HL-60 (cell line): ENCODE results near the gene AQP12B.

Experiments used
- DNase-seq, 2 experiments: peaks; one replicate each; pipeline ENCODE4 v3.0.0-alpha.2; 2010 to 2020; ENCODE audit warnings: low read depth in 1 of 2, low spot score in 1 of 2
- H3K27ac ChIP-seq: fragments of 250-450 bp; sonication (Bioruptor Pico); replicated peaks from 2 replicates; pipeline ENCODE4 v1.5.1; 2020; ENCODE audit warnings: mild to moderate bottlenecking, moderate library complexity
- H3K27me3 ChIP-seq: fragments of 250-450 bp; sonication (Bioruptor Pico); 2 replicates; pipeline ENCODE4 v1.5.1; 2021; ENCODE audit warnings: mild to moderate bottlenecking, moderate library complexity; ENCODE audit not compliant: insufficient read depth, poor library complexity, severe bottlenecking
- H3K4me3 ChIP-seq: replicated peaks from 2 replicates; pipeline ENCODE4 v1.5.1; 2011; ENCODE audit warnings: mild to moderate bottlenecking, control low read depth, low read length; ENCODE audit not compliant: insufficient read depth
- GABPA ChIP-seq: IDR thresholded peaks from 2 replicates; pipeline ENCODE4 v1.6.1; 2012; ENCODE audit warnings: low read depth
- POLR2AphosphoS5 ChIP-seq: IDR thresholded peaks from 2 replicates; pipeline ENCODE4 v1.6.1; 2012; ENCODE audit warnings: low read depth
- SPI1 ChIP-seq: IDR thresholded peaks from 2 replicates; pipeline ENCODE4 v1.6.1; 2012; ENCODE audit warnings: low read depth, mild to moderate bottlenecking, borderline replicate concordance
- TF ChIP-seq, protein P1 (sequence below): IDR thresholded peaks from one replicate; pipeline ENCODE4 v1.5.1; 2011; ENCODE audit warnings: low read length, control low read depth, inconsistent platforms; ENCODE audit not compliant: insufficient read depth
- TF ChIP-seq, protein P2 (sequence below): IDR thresholded peaks from 2 replicates; pipeline ENCODE4 v1.6.1; 2012; ENCODE audit warnings: low read depth; ENCODE audit not compliant: insufficient replicate concordance

The AQP12B gene

GRCh38 chr2:240672701-240673190 is 9.9 kb downstream of the AQP12B start:
- H3K27me3 ChIP-seq, result peaks cover 7% of the 10 kb centered on the region
- no peak overlapping the region for H3K4me3 ChIP-seq
- no peak overlapping the region for H3K27ac ChIP-seq
- TF ChIP-seq POLR2AphosphoS5, result no peak
- TF ChIP-seq, protein P1, sequence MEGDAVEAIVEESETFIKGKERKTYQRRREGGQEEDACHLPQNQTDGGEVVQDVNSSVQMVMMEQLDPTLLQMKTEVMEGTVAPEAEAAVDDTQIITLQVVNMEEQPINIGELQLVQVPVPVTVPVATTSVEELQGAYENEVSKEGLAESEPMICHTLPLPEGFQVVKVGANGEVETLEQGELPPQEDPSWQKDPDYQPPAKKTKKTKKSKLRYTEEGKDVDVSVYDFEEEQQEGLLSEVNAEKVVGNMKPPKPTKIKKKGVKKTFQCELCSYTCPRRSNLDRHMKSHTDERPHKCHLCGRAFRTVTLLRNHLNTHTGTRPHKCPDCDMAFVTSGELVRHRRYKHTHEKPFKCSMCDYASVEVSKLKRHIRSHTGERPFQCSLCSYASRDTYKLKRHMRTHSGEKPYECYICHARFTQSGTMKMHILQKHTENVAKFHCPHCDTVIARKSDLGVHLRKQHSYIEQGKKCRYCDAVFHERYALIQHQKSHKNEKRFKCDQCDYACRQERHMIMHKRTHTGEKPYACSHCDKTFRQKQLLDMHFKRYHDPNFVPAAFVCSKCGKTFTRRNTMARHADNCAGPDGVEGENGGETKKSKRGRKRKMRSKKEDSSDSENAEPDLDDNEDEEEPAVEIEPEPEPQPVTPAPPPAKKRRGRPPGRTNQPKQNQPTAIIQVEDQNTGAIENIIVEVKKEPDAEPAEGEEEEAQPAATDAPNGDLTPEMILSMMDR, result no peak
- TF ChIP-seq GABPA, result no peak
- no peak for DNase-seq

DNA sequence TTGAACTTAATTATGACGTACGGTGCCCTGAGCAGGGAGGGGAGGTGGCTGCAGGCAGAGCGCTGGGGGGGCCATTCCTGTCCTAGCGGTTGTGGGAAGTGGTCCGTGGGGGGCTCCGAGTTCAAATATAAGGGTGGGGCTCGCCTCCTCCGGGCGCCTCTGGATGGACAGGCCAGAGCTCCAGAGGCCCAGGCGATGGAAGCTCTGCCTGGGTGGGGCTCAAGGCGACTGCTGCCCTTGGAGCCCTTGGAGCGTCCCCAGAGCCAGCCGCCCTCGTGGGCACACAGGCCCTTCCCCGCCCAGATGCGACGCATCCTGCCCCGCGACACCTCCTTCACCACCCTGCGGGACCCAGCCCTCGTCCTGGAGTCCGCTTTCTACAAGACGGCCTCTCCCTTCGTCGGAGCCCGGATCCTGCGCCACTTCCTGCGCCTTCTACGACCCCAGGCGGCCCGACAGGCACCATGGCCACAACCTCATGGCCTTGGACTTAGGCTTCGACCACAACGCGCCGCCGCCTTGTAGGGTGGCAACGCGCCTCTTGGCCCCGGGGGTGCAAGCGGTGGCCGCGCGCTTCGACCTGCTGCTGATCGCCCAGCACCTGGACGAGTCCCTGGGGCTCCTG is 10.5 kb downstream of the AQP12B start:
- H3K4me3 ChIP-seq, result no peak overlapping the region
- TF ChIP-seq, protein P1, result no peak
- TF ChIP-seq GABPA (no peak), POLR2AphosphoS5 (no peak), SPI1 (no peak)
- no peak overlapping the region for H3K27ac ChIP-seq
- peaks cover 7% of the 10 kb centered on the region for H3K27me3 ChIP-seq
- no peak for DNase-seq

GRCh38 chr2:240670950-240671349 is 11.7 kb downstream of the AQP12B start:
- no peak overlapping the region for H3K4me3 ChIP-seq
- no peak for TF ChIP-seq GABPA
- TF ChIP-seq, protein P2, sequence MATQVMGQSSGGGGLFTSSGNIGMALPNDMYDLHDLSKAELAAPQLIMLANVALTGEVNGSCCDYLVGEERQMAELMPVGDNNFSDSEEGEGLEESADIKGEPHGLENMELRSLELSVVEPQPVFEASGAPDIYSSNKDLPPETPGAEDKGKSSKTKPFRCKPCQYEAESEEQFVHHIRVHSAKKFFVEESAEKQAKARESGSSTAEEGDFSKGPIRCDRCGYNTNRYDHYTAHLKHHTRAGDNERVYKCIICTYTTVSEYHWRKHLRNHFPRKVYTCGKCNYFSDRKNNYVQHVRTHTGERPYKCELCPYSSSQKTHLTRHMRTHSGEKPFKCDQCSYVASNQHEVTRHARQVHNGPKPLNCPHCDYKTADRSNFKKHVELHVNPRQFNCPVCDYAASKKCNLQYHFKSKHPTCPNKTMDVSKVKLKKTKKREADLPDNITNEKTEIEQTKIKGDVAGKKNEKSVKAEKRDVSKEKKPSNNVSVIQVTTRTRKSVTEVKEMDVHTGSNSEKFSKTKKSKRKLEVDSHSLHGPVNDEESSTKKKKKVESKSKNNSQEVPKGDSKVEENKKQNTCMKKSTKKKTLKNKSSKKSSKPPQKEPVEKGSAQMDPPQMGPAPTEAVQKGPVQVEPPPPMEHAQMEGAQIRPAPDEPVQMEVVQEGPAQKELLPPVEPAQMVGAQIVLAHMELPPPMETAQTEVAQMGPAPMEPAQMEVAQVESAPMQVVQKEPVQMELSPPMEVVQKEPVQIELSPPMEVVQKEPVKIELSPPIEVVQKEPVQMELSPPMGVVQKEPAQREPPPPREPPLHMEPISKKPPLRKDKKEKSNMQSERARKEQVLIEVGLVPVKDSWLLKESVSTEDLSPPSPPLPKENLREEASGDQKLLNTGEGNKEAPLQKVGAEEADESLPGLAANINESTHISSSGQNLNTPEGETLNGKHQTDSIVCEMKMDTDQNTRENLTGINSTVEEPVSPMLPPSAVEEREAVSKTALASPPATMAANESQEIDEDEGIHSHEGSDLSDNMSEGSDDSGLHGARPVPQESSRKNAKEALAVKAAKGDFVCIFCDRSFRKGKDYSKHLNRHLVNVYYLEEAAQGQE, result no peak
- TF ChIP-seq, protein P1, result no peak
- TF ChIP-seq SPI1, result no peak
- TF ChIP-seq POLR2AphosphoS5, result no peak
- peaks cover 11% of the 10 kb centered on the region for H3K27me3 ChIP-seq

DNA sequence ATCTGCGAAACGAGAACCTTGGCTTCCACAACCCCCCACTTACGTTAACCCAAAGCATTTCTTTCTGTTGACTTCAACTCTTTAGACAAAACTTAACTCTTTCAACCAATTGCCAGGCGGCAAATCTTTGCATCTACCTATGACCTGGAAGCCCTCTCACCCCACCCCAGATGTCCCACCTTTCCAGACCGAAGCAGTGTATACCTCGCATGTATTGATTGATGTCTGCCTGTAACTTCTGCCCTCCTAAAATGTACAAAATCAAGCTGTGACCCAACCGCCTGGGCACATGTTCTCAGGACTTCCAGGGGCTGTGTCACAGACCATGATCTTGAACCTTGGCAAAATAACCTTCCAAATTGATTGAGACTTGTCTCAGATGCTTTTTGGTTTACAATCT is 12.3 kb downstream of the AQP12B start:
- Histone ChIP-seq H3K27me3 (peaks cover 11% of the 10 kb centered on the region), H3K27ac (no peak overlapping the region), H3K4me3 (no peak overlapping the region)
- DNase-seq, result no peak
- TF ChIP-seq, protein P1, result no peak
- TF ChIP-seq, protein P2, result no peak
- TF ChIP-seq SPI1 (no peak), POLR2AphosphoS5 (no peak), GABPA (no peak)

More at GRCh38 chr2:240670950-240671349, 11.7 kb downstream of the AQP12B start:
- no peak overlapping the region for H3K27ac ChIP-seq
- DNase-seq, result no peak
